ENCODE measurements around the gene GPR161. TPM values are rescaled to one million over a fixed set of nuclear protein-coding genes. Genes with fewer than 3 reads are reported as not detected.

Gene GPR161
- total RNA-seq, 2 experiments from 2014 or later: 0.65 to 0.85 TPM

GRCh38 chr1:168116327-168116799 is 20.4 kb downstream of the GPR161 start:
- no peaks in the 10 kb centered on the region for H3K4me1 Mint-ChIP-seq
- peaks cover 15% of the 10 kb centered on the region for H3K27me3 Mint-ChIP-seq
- no peak for DNase-seq
- peaks cover 8% of the 10 kb centered on the region for H3K9me3 Mint-ChIP-seq
- ChIA-PET POLR2A (no interaction called here), CTCF (no interaction called here)
- H3K4me3 Mint-ChIP-seq: no peak overlapping the region
- H3K36me3 Mint-ChIP-seq (ENCODE audit: low read depth): no peaks in the 10 kb centered on the region
- H3K27ac Mint-ChIP-seq: no peak overlapping the region

- H3K9me3 Mint-ChIP-seq: peaks cover 6% of the 10 kb centered on the region
- H3K4me3 Mint-ChIP-seq: no peak overlapping the region
- no peak for DNase-seq
- peaks cover 11% of the 10 kb centered on the region for H3K27me3 Mint-ChIP-seq
- H3K4me1 Mint-ChIP-seq: no peaks in the 10 kb centered on the region
- ChIA-PET CTCF (no interaction called here), POLR2A (no interaction called here)
- H3K36me3 Mint-ChIP-seq (ENCODE audit: low read depth): no peaks in the 10 kb centered on the region
- no peak overlapping the region for H3K27ac Mint-ChIP-seq
These were observed 21.9 kb downstream of the GPR161 start for GRCh38 chr1:168114845-168115244.

GRCh38 chr1:168112673-168113305 is 23.9 kb downstream of the GPR161 start:
- peak; percentile 24 for DNase-seq
- ChIA-PET POLR2A (no interaction called here), CTCF (interaction anchor here (1.2 kb wide), 1 partner anchor 31 kb away, joined by 3 read pairs; no protein-coding TSS in a partner anchor)
- Mint-ChIP-seq H3K4me1 (no peaks in the 10 kb centered on the region), H3K27me3 (no peaks in the 10 kb centered on the region), H3K36me3 (ENCODE audit: low read depth) (no peaks in the 10 kb centered on the region), H3K27ac (no peak overlapping the region), H3K4me3 (no peak overlapping the region), H3K9me3 (no peaks in the 10 kb centered on the region)

GRCh38 chr1:168110896-168111545 is 25.7 kb downstream of the GPR161 start:
- CTCF ChIA-PET: no interaction called here
- Mint-ChIP-seq H3K27ac (no peak overlapping the region), H3K27me3 (no peaks in the 10 kb centered on the region), H3K4me3 (no peak overlapping the region), H3K9me3 (no peaks in the 10 kb centered on the region), H3K4me1 (no peaks in the 10 kb centered on the region), H3K36me3 (ENCODE audit: low read depth) (no peaks in the 10 kb centered on the region)
- POLR2A ChIA-PET: no interaction called here
- no peak for DNase-seq

- DNase-seq: no peak
- no peaks in the 10 kb centered on the region for H3K9me3 Mint-ChIP-seq
- no peak overlapping the region for H3K4me3 Mint-ChIP-seq
- no peaks in the 10 kb centered on the region for H3K27me3 Mint-ChIP-seq
- CTCF ChIA-PET: interaction anchor here (2.8 kb wide), 1 partner anchor 24 kb away, joined by 9 read pairs; no protein-coding TSS in a partner anchor
- POLR2A ChIA-PET: no interaction called here
- H3K36me3 Mint-ChIP-seq (ENCODE audit: low read depth): no peaks in the 10 kb centered on the region
- no peaks in the 10 kb centered on the region for H3K4me1 Mint-ChIP-seq
- no peak overlapping the region for H3K27ac Mint-ChIP-seq
These were observed 30.5 kb downstream of the GPR161 start for GRCh38 chr1:168106274-168106673.

- CTCF ChIA-PET: interaction anchor here (2.8 kb wide), 1 partner anchor 23 kb away, joined by 9 read pairs; no protein-coding TSS in a partner anchor
- Mint-ChIP-seq H3K36me3 (ENCODE audit: low read depth) (no peaks in the 10 kb centered on the region), H3K9me3 (no peaks in the 10 kb centered on the region), H3K27me3 (no peaks in the 10 kb centered on the region), H3K4me3 (no peak overlapping the region), H3K4me1 (no peaks in the 10 kb centered on the region), H3K27ac (no peak overlapping the region)
- POLR2A ChIA-PET: no interaction called here
- DNase-seq: no peak
These were observed 30.9 kb downstream of the GPR161 start for GRCh38 chr1:168105846-168106245.

- Mint-ChIP-seq H3K27ac (no peak overlapping the region), H3K27me3 (no peaks in the 10 kb centered on the region), H3K4me3 (no peak overlapping the region), H3K4me1 (no peaks in the 10 kb centered on the region), H3K9me3 (no peaks in the 10 kb centered on the region), H3K36me3 (ENCODE audit: low read depth) (no peaks in the 10 kb centered on the region)
- ChIA-PET CTCF (interaction anchor here (2.8 kb wide), 1 partner anchor 22 kb away, joined by 9 read pairs; no protein-coding TSS in a partner anchor), POLR2A (no interaction called here)
- no peak for DNase-seq
These were observed 32.2 kb downstream of the GPR161 start for GRCh38 chr1:168104535-168104934.

- H3K36me3 Mint-ChIP-seq (ENCODE audit: low read depth): no peaks in the 10 kb centered on the region
- no peaks in the 10 kb centered on the region for H3K9me3 Mint-ChIP-seq
- H3K27me3 Mint-ChIP-seq: no peaks in the 10 kb centered on the region
- H3K27ac Mint-ChIP-seq: no peak overlapping the region
- H3K4me1 Mint-ChIP-seq: no peaks in the 10 kb centered on the region
- DNase-seq: no peak
- CTCF ChIA-PET: interaction anchor here (0.6 to 2.7 kb wide), 3 partner anchors 17 to 86 kb away, joined by 3 to 10 read pairs (median 3); no protein-coding TSS in a partner anchor
- POLR2A ChIA-PET: no interaction called here
- H3K4me3 Mint-ChIP-seq: no peak overlapping the region
These were observed 34.2 kb downstream of the GPR161 start for GRCh38 chr1:168102487-168102886.

GRCh38 chr1:168101336-168101735 is 35.4 kb downstream of the GPR161 start:
- H3K4me1 Mint-ChIP-seq: no peaks in the 10 kb centered on the region
- H3K4me3 Mint-ChIP-seq: no peak overlapping the region
- no peak for DNase-seq
- no peaks in the 10 kb centered on the region for H3K27me3 Mint-ChIP-seq
- ChIA-PET POLR2A (no interaction called here), CTCF (interaction anchor here (1.0 to 2.7 kb wide), 2 partner anchors 17 to 19 kb away, joined by 3 to 10 read pairs; no protein-coding TSS in a partner anchor)
- no peak overlapping the region for H3K27ac Mint-ChIP-seq
- H3K36me3 Mint-ChIP-seq (ENCODE audit: low read depth): no peaks in the 10 kb centered on the region
- no peaks in the 10 kb centered on the region for H3K9me3 Mint-ChIP-seq

- H3K4me3 Mint-ChIP-seq: no peak overlapping the region
- no peak for DNase-seq
- POLR2A ChIA-PET: no interaction called here
- no peaks in the 10 kb centered on the region for H3K9me3 Mint-ChIP-seq
- H3K27me3 Mint-ChIP-seq: no peaks in the 10 kb centered on the region
- CTCF ChIA-PET: interaction anchor here (1.1 to 2.7 kb wide), 2 partner anchors 18 to 45 kb away, joined by 3 to 10 read pairs; no protein-coding TSS in a partner anchor
- no peak overlapping the region for H3K27ac Mint-ChIP-seq
- H3K36me3 Mint-ChIP-seq (ENCODE audit: low read depth): no peaks in the 10 kb centered on the region
- H3K4me1 Mint-ChIP-seq: no peaks in the 10 kb centered on the region
These were observed 36.3 kb downstream of the GPR161 start for GRCh38 chr1:168100315-168101002.

GRCh38 chr1:168099337-168099801 is 37.4 kb downstream of the GPR161 start:
- ChIA-PET CTCF (interaction anchor here (0.6 kb wide), 1 partner anchor 624 kb away, joined by 3 read pairs; no protein-coding TSS in a partner anchor), POLR2A (no interaction called here)
- H3K9me3 Mint-ChIP-seq: no peaks in the 10 kb centered on the region
- DNase-seq: no peak
- H3K36me3 Mint-ChIP-seq (ENCODE audit: low read depth): no peaks in the 10 kb centered on the region
- H3K27me3 Mint-ChIP-seq: peaks cover 2% of the 10 kb centered on the region
- no peak overlapping the region for H3K4me3 Mint-ChIP-seq
- H3K27ac Mint-ChIP-seq: no peak overlapping the region
- H3K4me1 Mint-ChIP-seq: no peaks in the 10 kb centered on the region

- peaks cover 8% of the 10 kb centered on the region for H3K27me3 Mint-ChIP-seq
- H3K4me3 Mint-ChIP-seq: no peak overlapping the region
- no peaks in the 10 kb centered on the region for H3K9me3 Mint-ChIP-seq
- no peaks in the 10 kb centered on the region for H3K36me3 Mint-ChIP-seq (ENCODE audit: low read depth)
- POLR2A ChIA-PET: no interaction called here
- H3K27ac Mint-ChIP-seq: no peak overlapping the region
- DNase-seq: no peak
- H3K4me1 Mint-ChIP-seq: no peaks in the 10 kb centered on the region
- CTCF ChIA-PET: no interaction called here
These were observed 38.0 kb downstream of the GPR161 start for GRCh38 chr1:168098534-168099320.

Data from activated CD4-positive, alpha-beta memory T cell treated with anti-CD3 and anti-CD28 coated beads, Interleukin-2, amount 10 ng/mL, durations not matched to agents 7 days and 5 days (primary cell).